K562 (cell line): Measurements from ENCODE around the gene FOLR2. TPM values are rescaled to one million over a fixed set of nuclear protein-coding genes. Genes with fewer than 3 reads are reported as not detected.

Experiments
- ATAC-seq: fragments of 200-7000 bp; cut with Tn5 transposase; 3 replicates; pipeline ENCODE4 v1.9.1; 2020; ENCODE audit warnings: moderate library complexity
- BruUV-seq: library from RNA; stranded (reverse); fragments of 400-500 nt; replicated peaks from 2 replicates; lab custom pipeline; 2021; lab: Mats Ljungman, UMichigan
- CTCF ChIA-PET: fragments of 300-600 bp; formaldehyde crosslinking; extraction: SDS; loops from one replicate; lab custom pipeline; 2021; ENCODE audit warnings: low intra/inter-chr PET ratio; lab: Yijun Ruan, JAX
- POLR2A ChIA-PET: fragments of 300-600, 350-650 bp; sonication (Branson Sonifier 250); formaldehyde crosslinking; extraction: SDS; loops from one replicate; lab custom pipeline; 2021; ENCODE audit warnings: antibody characterized with exemption, inconsistent platforms; lab: Yijun Ruan, JAX
- DNase-seq, 4 experiments: peaks; one replicate each; pipeline versions ENCODE4 v3.0.0 to v3.0.0-alpha.2; 2011 to 2018; ENCODE audit warnings: low spot score in 3 of 4, mixed read lengths in 3 of 4; ENCODE audit errors: extremely low read depth in 1 of 4
- FAIRE-seq: peaks from 2 replicates; lab custom pipeline; 2011; peaks lifted over from hg19 to GRCh38; lab: Jason Lieb, UNC
- H2AFZ ChIP-seq: 2 replicates; pipeline ENCODE4 v1.6.0; 2011; ENCODE audit warnings: low read depth, low read length, control low read depth, inconsistent platforms
- H3K27ac ChIP-seq: fragments of 200-600 bp; 3 replicates; pipeline ENCODE4 v1.8.0; 2011; ENCODE audit warnings: low read depth, mild to moderate bottlenecking, control low read depth, inconsistent platforms, low read length, moderate library complexity, mixed read lengths; ENCODE audit errors: extremely low read depth
- H3K27me3 ChIP-seq, 2 experiments: fragments of 300-600 bp in 1 of 2; 2 replicates in 1 of 2; 3 replicates in 1 of 2; pipeline versions ENCODE4 v1.6.0 to v1.8.0; 2011; ENCODE audit warnings: inconsistent platforms in 2 of 2, low read length in 2 of 2, mild to moderate bottlenecking in 1 of 2, mixed read lengths in 1 of 2, moderate library complexity in 1 of 2; ENCODE audit not compliant: control insufficient read depth in 2 of 2, insufficient read depth in 2 of 2
- H3K36me3 ChIP-seq: fragments of 300-600 bp; 3 replicates; pipeline ENCODE4 v1.8.0; 2011; ENCODE audit warnings: mild to moderate bottlenecking, low read length, inconsistent platforms; ENCODE audit not compliant: control insufficient read depth, insufficient read depth
- H3K4me1 ChIP-seq, 2 experiments: fragments of 200-600 bp in 1 of 2; replicated peaks in 1 of 2; 2 replicates in 1 of 2; 3 replicates in 1 of 2; pipeline versions ENCODE4 v1.5.1 to v1.8.0; 2011; ENCODE audit warnings: inconsistent platforms in 2 of 2, low read length in 2 of 2, mild to moderate bottlenecking in 1 of 2, mixed read lengths in 1 of 2, moderate library complexity in 1 of 2; ENCODE audit not compliant: control insufficient read depth in 2 of 2, insufficient read depth in 2 of 2
- H3K4me2 ChIP-seq: 2 replicates; pipeline ENCODE4 v1.6.1; 2011; ENCODE audit warnings: low read length, control low read depth, inconsistent platforms, mixed read lengths; ENCODE audit not compliant: insufficient read depth
- H3K4me3 ChIP-seq: fragments of 200-600 bp; sonication (generic), shearing (Covaris generic); 2 replicates; pipeline ENCODE4 v1.5.1; 2016; ENCODE audit warnings: control low read depth, inconsistent platforms
- H3K79me2 ChIP-seq: fragments of 200-600 bp; 3 replicates; pipeline ENCODE4 v1.8.0; 2011; ENCODE audit warnings: low read length, inconsistent platforms; ENCODE audit not compliant: control insufficient read depth, insufficient read depth
- H3K9ac ChIP-seq, 2 experiments: 2 replicates each; pipeline versions ENCODE4 v1.6.0 to v1.6.1; 2011; ENCODE audit warnings: low read depth in 2 of 2, low read length in 2 of 2, control low read depth in 1 of 2, inconsistent platforms in 1 of 2, mild to moderate bottlenecking in 1 of 2, mixed read lengths in 1 of 2; ENCODE audit not compliant: insufficient read depth in 1 of 2
- H3K9me1 ChIP-seq: one replicate; pipeline ENCODE4 v1.6.0; 2011; ENCODE audit warnings: inconsistent platforms, mild to moderate bottlenecking, low read length, moderate library complexity; ENCODE audit not compliant: control insufficient read depth, insufficient read depth
- H3K9me3 ChIP-seq: replicated peaks from 2 replicates; pipeline ENCODE4 v1.5.1; 2011; ENCODE audit warnings: low read depth, low read length, inconsistent platforms; ENCODE audit not compliant: control insufficient read depth, insufficient read depth
- H4K20me1 ChIP-seq: replicated peaks from 2 replicates; pipeline ENCODE4 v1.6.1; 2011; ENCODE audit warnings: low read length, inconsistent platforms, mixed read lengths; ENCODE audit not compliant: control insufficient read depth, insufficient read depth
- BACH1 ChIP-seq: fragments of 200-800 bp; sonication (Bioruptor generic); IDR thresholded peaks from 2 replicates; pipeline ENCODE4 v1.6.1; 2016; ENCODE audit warnings: missing genetic modification characterization, missing compliant biosample characterization
- C11orf30 ChIP-seq: fragments of 450-650 bp; IDR thresholded peaks from 2 replicates; pipeline ENCODE4 v1.6.1; 2016; ENCODE audit warnings: low read depth, mild to moderate bottlenecking
- CHD4 ChIP-seq: fragments of 200-600 bp; sonication (generic); IDR thresholded peaks from 3 replicates; pipeline ENCODE4 v1.6.1; 2012; ENCODE audit warnings: low read depth, mild to moderate bottlenecking, mixed read lengths, low read length, inconsistent platforms; ENCODE audit not compliant: insufficient read depth, insufficient replicate concordance, poor library complexity, severe bottlenecking
- GABPB2 ChIP-seq: fragments of 250-450 bp; sonication (Bioruptor Pico); conservative IDR thresholded peaks from 2 replicates; pipeline ENCODE4 v1.5.1; 2021; ENCODE audit warnings: mild to moderate bottlenecking
- ILK ChIP-seq: fragments of 450-650 bp; IDR thresholded peaks from 2 replicates; pipeline ENCODE4 v1.6.1; 2016; ENCODE audit warnings: missing genetic modification characterization, low read depth, mild to moderate bottlenecking, missing compliant biosample characterization, moderate library complexity, borderline replicate concordance
- MTF1 ChIP-seq: fragments of 250-450 bp; sonication (Bioruptor Pico); IDR thresholded peaks from 2 replicates; pipeline ENCODE4 v1.9.0; 2021; ENCODE audit warnings: moderate library complexity, mild to moderate bottlenecking, inconsistent platforms, borderline replicate concordance
- POLR2G ChIP-seq: fragments of 200-400 bp; formaldehyde crosslinking; IDR thresholded peaks from 2 replicates; pipeline ENCODE4 v1.6.1; 2017; ENCODE audit warnings: low read depth, mild to moderate bottlenecking, antibody characterized with exemption, low read length, moderate library complexity
- RBFOX2 ChIP-seq: fragments of 200-400 bp; formaldehyde crosslinking; IDR thresholded peaks from 2 replicates; pipeline ENCODE4 v1.6.1; 2017; ENCODE audit warnings: low read depth, mild to moderate bottlenecking, low read length, moderate library complexity
- RFX1 ChIP-seq: fragments of 450-650 bp; IDR thresholded peaks from 2 replicates; pipeline ENCODE4 v1.6.1; 2016; ENCODE audit warnings: mild to moderate bottlenecking, moderate library complexity
- WHSC1 ChIP-seq: IDR thresholded peaks from one replicate; pipeline ENCODE4 v1.6.1; 2012; ENCODE audit warnings: low read length, control low read depth, inconsistent platforms
- ZBTB1 ChIP-seq: sonication (generic); formaldehyde crosslinking; IDR thresholded peaks from 2 replicates; pipeline ENCODE4 v1.8.1; 2023; ENCODE audit warnings: missing genetic modification reagents, low read depth, mild to moderate bottlenecking, borderline replicate concordance
- ZFP36 ChIP-seq: fragments of 150-350 bp; IDR thresholded peaks from 2 replicates; pipeline ENCODE4 v1.6.1; 2018; ENCODE audit warnings: low read length, low read depth; ENCODE audit not compliant: partially characterized antibody
- ZNF583 ChIP-seq: fragments of 250-450 bp; sonication (Bioruptor Pico); IDR thresholded peaks from 2 replicates; pipeline ENCODE4 v1.4.0; 2020
- WGBS: fragments of 100-300 bp; shearing (Covaris generic); methylation state at CpG from one replicate; pipeline ENCODE4 v1.1.6; 2016; ENCODE audit warnings: low coverage, mixed read lengths; ENCODE audit not compliant: insufficient coverage; ENCODE audit errors: missing lambda C conversion rate; 5-methylcytosine and 5-hydroxymethylcytosine counted together
- in situ Hi-C: fragments of 300-500 bp; cut with MboI; formaldehyde crosslinking; loops from 4 replicates; pipeline ENCODE4 v1.15.0; 2018; ENCODE audit warnings: inconsistent platforms, mixed read lengths
- intact Hi-C: fragments of 100-400 bp; cut with micrococcal nuclease; formaldehyde crosslinking; loops from 2 replicates; pipeline ENCODE4 v1.14.2; 2022
- polyA plus RNA-seq, 8 experiments: library from polyadenylated mRNA; depleted of rRNA in 4 of 8; stranded (reverse) in 5 of 8; unstranded in 3 of 8; fragments of >200 nt; fragmentation: Nextera tagmentation in 2 of 8; fragmentation: Illumina TruSeq in 1 of 8; extraction: Ambion mirVana in 2 of 8; extraction: Trizol in 1 of 8; gene quantifications; 2 replicates each; pipeline versions ENCODE4 v1.2.1 to v1.2.3, GENCODE V29; 2011 to 2014; ENCODE audit warnings: inconsistent platforms in 1 of 8, missing spikeins in 1 of 8
- total RNA-seq, 7 experiments: library from RNA; depleted of rRNA in 6 of 7; stranded (reverse); fragments of >200 nt in 6 of 7; fragmentation: Illumina TruSeq in 2 of 7; extraction: Trizol in 2 of 7; gene quantifications; 2 replicates each; pipeline versions ENCODE4 v1.2.1 to v1.2.3, GENCODE V29; 2011 to 2021; ENCODE audit warnings: low replicate concordance in 1 of 7
- TF ChIP-seq, protein P1 (sequence below): fragments of 450-650 bp; formaldehyde crosslinking; IDR thresholded peaks from 2 replicates; pipeline ENCODE4 v1.4.0; 2020; ENCODE audit warnings: mild to moderate bottlenecking, moderate library complexity

Gene FOLR2
- total and polyA plus RNA-seq, 9 of the 15 experiments (the other 6 are each of a cell fraction or from before 2014, with no cell fraction given): 0.27 TPM; not detected in 8

DNA sequence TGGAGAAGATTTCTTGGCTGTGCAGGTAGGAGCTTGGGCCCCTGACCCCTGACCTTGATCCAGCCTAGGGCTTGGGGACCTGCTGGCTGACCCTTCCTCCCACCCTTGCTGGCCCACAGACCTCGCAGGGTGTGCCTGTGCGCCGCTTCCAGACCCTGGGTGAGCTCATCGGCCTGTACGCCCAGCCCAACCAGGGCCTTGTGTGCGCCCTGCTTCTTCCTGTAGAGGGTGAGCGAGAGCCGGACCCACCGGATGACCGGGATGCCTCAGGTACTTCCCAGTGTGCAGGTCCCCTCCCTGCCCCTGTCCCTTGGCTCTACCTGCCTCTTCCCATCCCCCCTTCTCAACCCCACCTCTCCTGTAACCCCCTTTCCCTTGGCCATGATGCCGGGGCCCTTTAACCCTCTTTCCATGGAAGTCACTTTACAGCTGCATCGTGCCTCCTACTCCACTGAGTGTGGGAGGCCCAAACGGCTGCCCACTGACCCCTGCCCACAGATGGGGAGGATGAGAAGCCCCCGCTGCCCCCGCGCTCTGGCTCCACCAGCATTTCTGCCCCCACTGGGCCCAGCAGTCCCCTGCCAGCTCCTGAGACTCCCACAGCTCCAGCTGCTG is 11.7 kb downstream of the FOLR2 start:
- CTCF ChIA-PET: no interaction called here

DNA sequence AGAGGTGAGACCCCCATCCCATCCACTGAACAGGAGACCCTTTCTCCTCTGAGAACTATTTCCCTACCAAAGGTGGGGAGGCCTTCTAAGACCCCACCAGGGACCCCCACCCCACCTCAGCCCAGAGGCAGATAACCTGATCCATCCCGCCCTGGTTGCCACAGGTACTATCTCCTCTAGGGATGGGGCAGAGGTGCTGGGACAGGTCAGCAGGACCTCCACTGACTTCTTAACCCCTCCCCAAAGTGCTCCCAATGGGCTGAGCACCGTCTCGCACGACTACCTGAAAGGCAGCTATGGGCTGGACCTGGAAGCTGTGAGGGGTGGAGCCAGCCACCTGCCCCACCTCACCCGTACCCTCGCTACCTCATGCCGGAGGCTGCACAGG is 12.2 kb downstream of the FOLR2 start:
- Histone ChIP-seq H3K4me1 (peaks cover 9 to 42% of the 10 kb centered on the region in 2 experiments), H3K9me1 (peaks cover 8% of the 10 kb centered on the region), H4K20me1 (no peaks in the 10 kb centered on the region), H3K9me3 (no peaks in the 10 kb centered on the region), H3K27ac (no peak overlapping the region), H2AFZ (no peak overlapping the region), H3K9ac (no peak overlapping the region), H3K27me3 (no peaks in the 10 kb centered on the region), H3K4me3 (no peak overlapping the region), H3K36me3 (peaks cover 78% of the 10 kb centered on the region), H3K4me2 (no peak overlapping the region), H3K79me2 (peaks cover 27% of the 10 kb centered on the region)
- FAIRE-seq (no peak), ATAC-seq (no peak), DNase-seq (peak in 1 of 4 experiments; percentile 3)
- CTCF ChIA-PET: no interaction called here
- 98% methylated on average over 4 of the region's 7 CpGs for WGBS
- POLR2A ChIA-PET: interaction anchor here (0.5 to 2.9 kb wide), 6 partner anchors 8 to 198 kb away, joined by 3 to 13 read pairs (median 3); no protein-coding TSS in a partner anchor
- in situ Hi-C loops (no loop called here), intact Hi-C loops (no loop called here)
- BruUV-seq: no TSS peak
- no peak for TF ChIP-seq ILK
- no peak for TF ChIP-seq ZBTB1 (CRISPR knock-in tag)
- no peak for TF ChIP-seq BACH1 (tag)
- no peak for TF ChIP-seq ZNF583
- TF ChIP-seq WHSC1: no peak
- TF ChIP-seq CHD4: no peak
- TF ChIP-seq RFX1: no peak
- TF ChIP-seq, protein P1, sequence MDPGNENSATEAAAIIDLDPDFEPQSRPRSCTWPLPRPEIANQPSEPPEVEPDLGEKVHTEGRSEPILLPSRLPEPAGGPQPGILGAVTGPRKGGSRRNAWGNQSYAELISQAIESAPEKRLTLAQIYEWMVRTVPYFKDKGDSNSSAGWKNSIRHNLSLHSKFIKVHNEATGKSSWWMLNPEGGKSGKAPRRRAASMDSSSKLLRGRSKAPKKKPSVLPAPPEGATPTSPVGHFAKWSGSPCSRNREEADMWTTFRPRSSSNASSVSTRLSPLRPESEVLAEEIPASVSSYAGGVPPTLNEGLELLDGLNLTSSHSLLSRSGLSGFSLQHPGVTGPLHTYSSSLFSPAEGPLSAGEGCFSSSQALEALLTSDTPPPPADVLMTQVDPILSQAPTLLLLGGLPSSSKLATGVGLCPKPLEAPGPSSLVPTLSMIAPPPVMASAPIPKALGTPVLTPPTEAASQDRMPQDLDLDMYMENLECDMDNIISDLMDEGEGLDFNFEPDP (CRISPR knock-in tag): no peak
- TF ChIP-seq ZFP36: no peak
- TF ChIP-seq MTF1 (CRISPR knock-in tag): no peak
- no peak for TF ChIP-seq GABPB2

More for the DNA sequence above, 11.7 kb downstream of the FOLR2 start:
- Histone ChIP-seq H3K4me3 (no peak overlapping the region), H3K4me1 (peaks cover 9 to 45% of the 10 kb centered on the region in 2 experiments), H3K36me3 (peaks cover 73% of the 10 kb centered on the region), H2AFZ (no peak overlapping the region), H3K27me3 (no peaks in the 10 kb centered on the region), H3K79me2 (peaks cover 27% of the 10 kb centered on the region), H3K4me2 (no peak overlapping the region), H3K27ac (no peak overlapping the region), H3K9me3 (no peaks in the 10 kb centered on the region), H3K9me1 (peaks cover 8% of the 10 kb centered on the region), H3K9ac (peak overlapping the region in 1 of 2 experiments; percentile 40; a peak in 1 of 4 replicates), H4K20me1 (no peaks in the 10 kb centered on the region)
- intact Hi-C loops (no loop called here), in situ Hi-C loops (no loop called here)
- no peak for ATAC-seq
- FAIRE-seq: no peak
- POLR2A ChIA-PET: interaction anchor here (0.5 to 2.9 kb wide), 4 partner anchors 8 to 198 kb away, joined by 3 to 13 read pairs (median 4); no protein-coding TSS in a partner anchor
- TF ChIP-seq C11orf30 (no peak), POLR2G (peak; percentile 58), RBFOX2 (peak; percentile 42; the same call in 1 of the 2 replicates)
- no TSS peak for BruUV-seq
- DNase-seq: no peak
- 93% methylated on average over 13 of the region's 16 CpGs for WGBS
